Endothelial cell (in vitro differentiated cells): Measurements from ENCODE around the gene EPS8. TPM values are rescaled to one million over a fixed set of nuclear protein-coding genes. Genes with fewer than 3 reads are reported as not detected.

ENCODE experiments used
- DNase-seq: peaks from one replicate; pipeline ENCODE4 v3.0.0; 2021; ENCODE audit warnings: low spot score
- H3K27ac Mint-ChIP-seq: one replicate; pipeline ENCODE4 v1.8.0; 2021; ENCODE audit warnings: mixed read lengths, inconsistent platforms; ENCODE audit not compliant: unreplicated experiment
- H3K27me3 Mint-ChIP-seq: one replicate; pipeline ENCODE4 v1.8.0; 2021; ENCODE audit warnings: mild to moderate bottlenecking, moderate library complexity, mixed read lengths, inconsistent platforms; ENCODE audit not compliant: unreplicated experiment
- H3K36me3 Mint-ChIP-seq: one replicate; pipeline ENCODE4 v1.8.0; 2021; ENCODE audit warnings: mild to moderate bottlenecking, low read depth, mixed read lengths, inconsistent platforms; ENCODE audit not compliant: unreplicated experiment
- H3K4me1 Mint-ChIP-seq: one replicate; pipeline ENCODE4 v1.8.0; 2021; ENCODE audit warnings: mild to moderate bottlenecking, mixed read lengths, inconsistent platforms; ENCODE audit not compliant: unreplicated experiment
- H3K4me3 Mint-ChIP-seq: one replicate; pipeline ENCODE4 v1.8.0; 2021; ENCODE audit warnings: mild to moderate bottlenecking, mixed read lengths, inconsistent platforms; ENCODE audit not compliant: unreplicated experiment
- H3K9me3 Mint-ChIP-seq: one replicate; pipeline ENCODE4 v1.8.0; 2021; ENCODE audit warnings: mixed read lengths, inconsistent platforms; ENCODE audit not compliant: unreplicated experiment
- total RNA-seq: library from RNA; stranded (reverse); fragmentation: NEBNext Ultra II Directional; extraction: Animal tissue kit (Norgen Biotek cat#: 25700); gene quantifications from one replicate; pipeline ENCODE4 v1.2.1, GENCODE V29; 2021; ENCODE audit not compliant: unreplicated experiment
- TF ChIP-seq, protein P1 (sequence below): fragments of 200-600 bp; sonication (generic); IDR thresholded peaks from one replicate; pipeline ENCODE4 v1.5.0; 2021; ENCODE audit warnings: antibody characterized with exemption; ENCODE audit not compliant: unreplicated experiment

Gene EPS8
- total RNA-seq, 1 donor from 2014 or later, result 2.7 TPM

DNA sequence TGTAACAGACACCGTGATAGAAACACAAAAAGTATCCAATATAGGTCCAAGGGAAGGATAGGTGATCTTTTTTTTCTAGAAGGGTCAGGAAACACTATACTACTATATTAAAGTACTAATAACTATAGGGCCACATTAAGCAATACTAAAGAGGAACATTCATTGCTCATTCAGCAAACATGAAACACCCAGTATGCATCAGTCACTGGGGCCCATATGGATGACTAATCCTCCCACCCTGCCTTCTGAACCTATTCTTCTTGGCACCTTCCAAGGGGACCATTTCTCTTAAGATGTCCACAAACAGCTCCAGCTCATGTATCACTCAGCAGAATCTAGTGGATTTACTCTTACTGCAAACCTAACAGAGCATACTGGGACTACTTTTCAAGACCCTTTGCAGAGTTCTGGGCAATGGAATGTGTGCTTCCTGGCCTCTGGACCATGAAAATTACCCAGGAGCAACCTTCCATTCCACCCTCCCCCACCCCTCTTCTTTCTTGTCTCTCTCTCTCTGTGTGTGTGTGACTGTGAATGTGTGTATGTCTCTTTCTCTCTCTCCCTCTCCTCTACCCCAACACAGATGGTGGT, 187.9 kb downstream of the EPS8 start:
- TF ChIP-seq, protein P1, sequence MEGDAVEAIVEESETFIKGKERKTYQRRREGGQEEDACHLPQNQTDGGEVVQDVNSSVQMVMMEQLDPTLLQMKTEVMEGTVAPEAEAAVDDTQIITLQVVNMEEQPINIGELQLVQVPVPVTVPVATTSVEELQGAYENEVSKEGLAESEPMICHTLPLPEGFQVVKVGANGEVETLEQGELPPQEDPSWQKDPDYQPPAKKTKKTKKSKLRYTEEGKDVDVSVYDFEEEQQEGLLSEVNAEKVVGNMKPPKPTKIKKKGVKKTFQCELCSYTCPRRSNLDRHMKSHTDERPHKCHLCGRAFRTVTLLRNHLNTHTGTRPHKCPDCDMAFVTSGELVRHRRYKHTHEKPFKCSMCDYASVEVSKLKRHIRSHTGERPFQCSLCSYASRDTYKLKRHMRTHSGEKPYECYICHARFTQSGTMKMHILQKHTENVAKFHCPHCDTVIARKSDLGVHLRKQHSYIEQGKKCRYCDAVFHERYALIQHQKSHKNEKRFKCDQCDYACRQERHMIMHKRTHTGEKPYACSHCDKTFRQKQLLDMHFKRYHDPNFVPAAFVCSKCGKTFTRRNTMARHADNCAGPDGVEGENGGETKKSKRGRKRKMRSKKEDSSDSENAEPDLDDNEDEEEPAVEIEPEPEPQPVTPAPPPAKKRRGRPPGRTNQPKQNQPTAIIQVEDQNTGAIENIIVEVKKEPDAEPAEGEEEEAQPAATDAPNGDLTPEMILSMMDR, result no peak
- H3K9me3 Mint-ChIP-seq, result no peaks in the 10 kb centered on the region
- H3K27me3 Mint-ChIP-seq, result peaks cover 3% of the 10 kb centered on the region
- DNase-seq, result no peak
- peaks cover 9% of the 10 kb centered on the region for H3K4me1 Mint-ChIP-seq
- no peak overlapping the region for H3K27ac Mint-ChIP-seq
- no peaks in the 10 kb centered on the region for H3K36me3 Mint-ChIP-seq
- H3K4me3 Mint-ChIP-seq, result no peak overlapping the region

DNA sequence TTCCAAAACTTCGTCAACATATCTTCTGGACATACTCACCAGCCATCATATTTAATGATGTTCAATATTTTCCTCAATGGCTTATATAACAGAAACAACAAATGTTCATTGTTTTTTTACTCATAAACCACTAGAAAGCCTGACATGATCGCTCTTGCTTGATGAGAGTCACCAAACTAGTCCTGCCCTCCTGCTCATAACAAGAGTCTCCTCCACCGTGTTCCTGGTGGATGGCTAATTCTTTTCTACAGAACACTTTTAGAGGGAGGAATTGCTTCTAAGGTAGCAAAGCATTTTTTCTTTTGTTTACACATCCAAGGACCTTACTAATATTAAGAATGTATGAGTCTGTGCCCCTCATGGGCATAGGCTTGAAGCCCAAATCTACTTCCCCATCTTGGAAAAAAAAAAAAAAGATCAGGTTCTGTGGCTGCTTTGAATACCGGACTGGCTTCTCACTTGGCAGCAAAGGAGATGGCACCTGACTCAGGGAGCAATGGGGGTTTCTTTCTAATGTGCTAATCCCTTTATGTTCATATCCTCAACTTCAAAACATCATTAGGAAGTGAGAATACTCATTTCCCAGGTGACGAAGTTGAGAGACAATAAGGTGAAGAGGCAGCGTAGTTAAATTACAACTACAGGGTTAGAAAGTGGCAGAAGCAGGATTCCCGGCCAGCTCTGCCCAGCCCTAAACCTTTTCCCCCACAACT, 188.8 kb downstream of the EPS8 start:
- Mint-ChIP-seq H3K36me3 (no peaks in the 10 kb centered on the region), H3K4me1 (no peaks in the 10 kb centered on the region), H3K4me3 (no peak overlapping the region), H3K27ac (no peak overlapping the region), H3K9me3 (no peaks in the 10 kb centered on the region), H3K27me3 (peaks cover 3% of the 10 kb centered on the region)
- DNase-seq, result no peak
- TF ChIP-seq, protein P1, result no peak

DNA sequence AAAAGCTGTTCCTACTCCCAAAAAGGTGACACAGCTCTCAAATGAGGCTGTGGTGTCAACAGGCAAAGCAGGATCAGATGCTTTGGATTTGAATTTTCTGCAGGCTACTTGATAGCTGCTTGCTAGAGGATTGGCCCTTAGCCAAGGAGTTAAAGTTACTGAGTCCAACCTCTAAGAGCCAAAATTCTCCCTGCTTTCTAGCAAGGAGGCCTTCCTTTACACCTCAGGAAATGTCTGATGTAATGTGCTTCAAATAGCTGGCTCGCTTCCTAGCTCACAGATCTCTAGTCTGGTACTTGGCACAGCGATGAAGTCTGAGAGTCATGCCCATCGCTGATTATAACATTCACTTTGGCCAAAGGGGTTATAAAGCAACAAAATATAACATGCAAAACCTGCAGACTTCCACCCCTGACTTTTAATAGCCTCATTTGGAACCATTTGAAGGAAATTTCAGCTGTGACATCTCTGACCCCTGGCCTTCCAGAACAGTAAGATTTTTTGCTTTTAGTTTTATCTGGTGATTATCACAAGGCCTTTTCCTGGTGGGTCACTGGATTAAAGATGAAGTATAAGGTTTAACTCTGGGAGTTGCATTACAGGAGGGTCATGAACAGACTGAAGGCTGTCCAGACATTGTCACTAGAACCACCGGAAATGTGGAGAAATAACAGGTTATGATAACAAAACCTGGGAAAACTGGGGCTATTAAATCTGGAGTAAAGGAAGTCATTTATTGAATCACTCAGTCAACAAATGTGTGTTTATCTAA, 189.7 kb downstream of the EPS8 start:
- TF ChIP-seq, protein P1, result no peak
- H3K27ac Mint-ChIP-seq, result no peak overlapping the region
- H3K9me3 Mint-ChIP-seq, result no peaks in the 10 kb centered on the region
- DNase-seq, result no peak
- no peaks in the 10 kb centered on the region for H3K36me3 Mint-ChIP-seq
- H3K27me3 Mint-ChIP-seq, result peaks cover 3% of the 10 kb centered on the region
- no peak overlapping the region for H3K4me3 Mint-ChIP-seq
- H3K4me1 Mint-ChIP-seq, result no peaks in the 10 kb centered on the region

GRCh38 chr12:15597125-15597830, 191.9 kb downstream of the EPS8 start:
- Mint-ChIP-seq H3K4me3 (no peak overlapping the region), H3K36me3 (no peaks in the 10 kb centered on the region), H3K27ac (no peak overlapping the region), H3K4me1 (peaks cover 9% of the 10 kb centered on the region), H3K9me3 (no peaks in the 10 kb centered on the region), H3K27me3 (peaks cover 3% of the 10 kb centered on the region)
- DNase-seq, result no peak
- TF ChIP-seq, protein P1, result no peak
